ENCODE measurements around the gene IPO4.

IPO4 gene

DNA sequence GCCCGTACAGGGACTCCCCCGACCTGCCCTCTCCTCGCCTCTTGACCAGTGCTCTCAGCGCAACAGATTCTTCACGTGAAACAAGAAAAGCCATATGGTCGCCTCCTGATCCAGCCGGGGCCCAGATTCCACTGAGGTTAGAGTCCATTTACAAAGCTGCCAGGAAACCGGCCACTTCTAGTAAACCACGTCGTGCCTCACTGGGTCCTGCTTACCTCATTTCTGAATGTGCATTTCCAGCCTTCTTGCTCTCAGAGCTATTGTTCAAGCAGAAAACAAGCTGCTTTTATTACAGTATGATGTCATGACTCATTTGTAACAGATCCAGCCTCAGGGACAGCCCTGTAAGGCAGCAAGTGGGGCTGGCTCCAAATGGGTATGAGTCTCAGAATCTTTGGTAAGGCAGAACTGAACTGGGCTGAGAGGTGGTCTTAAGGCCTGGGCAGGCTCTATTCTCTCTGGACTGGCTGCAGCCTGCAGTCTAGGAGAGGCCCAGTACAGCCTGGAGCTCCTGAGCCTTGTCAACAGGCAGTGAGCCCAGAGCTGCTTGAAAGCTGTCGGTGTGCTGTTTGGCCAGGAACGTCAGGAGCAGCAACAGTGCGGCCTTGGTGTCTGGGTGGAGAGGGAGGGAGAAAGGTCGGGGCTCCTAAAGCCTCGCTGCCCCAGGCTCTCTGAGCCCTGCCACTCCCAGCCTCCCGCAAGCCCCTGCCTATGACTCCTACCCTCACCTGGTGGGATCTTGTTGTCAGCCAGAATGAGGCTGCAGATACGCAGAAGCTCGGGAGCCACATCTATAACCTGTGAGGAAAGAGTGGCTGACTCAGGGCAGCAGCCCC is 8.4 kb downstream of the IPO4 start:
- no peak for DNase-seq (ENCODE audit: low spot score)

DNA sequence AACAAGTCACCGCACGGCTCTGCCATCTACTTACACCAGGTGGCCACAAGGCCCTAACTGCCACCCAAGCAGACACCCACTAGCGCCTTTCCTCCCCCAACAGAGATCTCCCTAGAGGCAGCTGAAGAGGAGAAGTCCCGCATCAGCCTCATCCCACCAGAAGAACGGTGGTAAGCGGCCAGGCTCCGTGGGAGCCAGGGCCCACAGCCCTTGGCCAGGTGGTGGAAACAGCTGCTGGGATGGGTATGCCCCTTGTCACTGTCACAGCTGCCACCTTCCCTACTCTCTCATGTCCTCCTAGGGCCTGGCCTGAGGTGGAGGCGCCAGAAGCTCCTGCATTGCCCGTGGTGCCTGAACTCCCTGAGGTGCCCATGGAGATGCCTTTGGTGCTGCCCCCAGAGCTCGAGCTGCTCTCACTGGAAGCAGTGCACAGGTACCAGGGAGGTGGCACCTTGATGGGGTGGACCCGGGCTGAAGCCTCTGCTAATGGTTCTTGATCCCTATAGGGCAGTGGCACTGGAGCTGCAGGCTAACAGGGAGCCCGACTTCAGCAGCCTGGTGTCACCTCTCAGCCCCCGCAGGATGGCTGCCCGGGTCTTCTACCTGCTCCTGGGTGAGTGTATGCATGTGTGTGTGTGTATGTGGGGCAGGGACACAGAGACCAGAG is 9.2 kb downstream of the IPO4 start:
- no peak for DNase-seq (ENCODE audit: low spot score)
- TF ChIP-seq, protein P1, sequence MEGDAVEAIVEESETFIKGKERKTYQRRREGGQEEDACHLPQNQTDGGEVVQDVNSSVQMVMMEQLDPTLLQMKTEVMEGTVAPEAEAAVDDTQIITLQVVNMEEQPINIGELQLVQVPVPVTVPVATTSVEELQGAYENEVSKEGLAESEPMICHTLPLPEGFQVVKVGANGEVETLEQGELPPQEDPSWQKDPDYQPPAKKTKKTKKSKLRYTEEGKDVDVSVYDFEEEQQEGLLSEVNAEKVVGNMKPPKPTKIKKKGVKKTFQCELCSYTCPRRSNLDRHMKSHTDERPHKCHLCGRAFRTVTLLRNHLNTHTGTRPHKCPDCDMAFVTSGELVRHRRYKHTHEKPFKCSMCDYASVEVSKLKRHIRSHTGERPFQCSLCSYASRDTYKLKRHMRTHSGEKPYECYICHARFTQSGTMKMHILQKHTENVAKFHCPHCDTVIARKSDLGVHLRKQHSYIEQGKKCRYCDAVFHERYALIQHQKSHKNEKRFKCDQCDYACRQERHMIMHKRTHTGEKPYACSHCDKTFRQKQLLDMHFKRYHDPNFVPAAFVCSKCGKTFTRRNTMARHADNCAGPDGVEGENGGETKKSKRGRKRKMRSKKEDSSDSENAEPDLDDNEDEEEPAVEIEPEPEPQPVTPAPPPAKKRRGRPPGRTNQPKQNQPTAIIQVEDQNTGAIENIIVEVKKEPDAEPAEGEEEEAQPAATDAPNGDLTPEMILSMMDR (IDR thresholded peaks at IDR 0.05; ENCODE audit: borderline replicate concordance, control extremely low read depth, extremely low read depth, insufficient read depth, missing control alignments), result no peak
- in situ Hi-C loops (cut with MboI; ENCODE audit: low sequenced_read_pairs, unreplicated experiment), result no loop called here

More for the DNA sequence above, 8.4 kb downstream of the IPO4 start:
- TF ChIP-seq, protein P1 (IDR thresholded peaks at IDR 0.05; ENCODE audit: borderline replicate concordance, control extremely low read depth, extremely low read depth, insufficient read depth, missing control alignments), result no peak
- in situ Hi-C loops (cut with MboI; ENCODE audit: low sequenced_read_pairs, unreplicated experiment), result no loop called here

DNA sequence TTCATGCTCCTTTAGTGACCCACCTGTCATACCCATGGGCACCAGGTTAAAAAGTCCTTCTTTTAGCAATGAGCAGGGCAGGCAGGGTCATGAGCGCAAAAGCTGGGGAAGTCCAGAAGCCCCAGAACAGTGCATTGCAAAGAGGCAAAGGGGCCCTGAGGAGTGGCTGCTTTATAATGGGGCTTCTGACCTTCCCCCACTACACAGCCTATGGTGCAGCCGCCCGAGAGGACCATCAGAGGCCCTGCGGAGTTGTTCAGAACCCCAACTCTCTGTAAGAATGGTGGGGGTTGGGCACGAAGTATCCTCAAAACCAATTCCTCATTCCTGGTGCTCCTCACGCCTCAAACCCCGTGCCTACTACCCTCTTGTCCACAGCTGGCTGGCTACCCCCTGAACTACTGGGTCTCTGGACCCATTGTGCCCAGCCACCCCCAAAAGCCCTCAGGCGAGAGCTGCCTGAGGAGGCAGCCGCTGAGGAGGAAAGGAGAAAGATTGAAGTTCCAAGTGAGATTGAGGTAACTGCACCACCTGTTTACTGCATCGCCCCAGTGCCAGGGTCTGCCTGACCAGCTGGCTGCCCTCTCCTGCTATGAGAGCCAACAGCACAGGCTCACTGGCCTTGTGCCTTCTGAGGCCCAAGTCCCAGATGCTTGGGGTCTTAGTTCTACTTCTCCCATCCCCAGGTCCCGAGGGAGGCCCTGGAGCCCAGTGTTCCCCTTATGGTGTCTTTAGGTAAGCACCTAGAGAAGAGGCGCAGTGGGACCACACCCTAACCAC is 10.0 kb downstream of the IPO4 start:
- TF ChIP-seq, protein P1 (IDR thresholded peaks at IDR 0.05; ENCODE audit: borderline replicate concordance, control extremely low read depth, extremely low read depth, insufficient read depth, missing control alignments), result no peak
- in situ Hi-C loops (cut with MboI; ENCODE audit: low sequenced_read_pairs, unreplicated experiment), result no loop called here
- DNase-seq (ENCODE audit: low spot score), result no peak

DNA sequence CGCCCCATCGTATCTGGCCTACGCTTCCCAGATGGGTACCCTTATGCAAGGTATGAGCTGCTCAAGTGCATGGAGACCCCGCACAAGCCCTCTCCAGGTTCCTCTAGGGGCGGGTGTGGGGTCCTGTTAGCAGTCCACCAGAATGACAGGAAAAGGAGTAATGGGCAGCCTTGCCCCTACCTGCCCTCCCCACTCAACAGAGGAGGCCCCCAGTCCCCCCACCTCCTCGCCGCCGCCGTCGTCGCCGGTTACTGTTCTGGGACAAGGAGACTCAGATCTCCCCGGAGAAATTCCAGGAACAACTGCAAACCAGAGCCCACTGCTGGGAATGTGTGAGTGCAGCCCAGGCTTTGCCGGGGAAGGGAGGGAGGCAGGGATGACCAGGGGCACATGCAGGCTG is 10.7 kb downstream of the IPO4 start:
- in situ Hi-C loops (cut with MboI; ENCODE audit: low sequenced_read_pairs, unreplicated experiment), result no loop called here
- TF ChIP-seq, protein P1 (IDR thresholded peaks at IDR 0.05; ENCODE audit: borderline replicate concordance, control extremely low read depth, extremely low read depth, insufficient read depth, missing control alignments), result no peak
- DNase-seq (ENCODE audit: low spot score), result no peak

DNA sequence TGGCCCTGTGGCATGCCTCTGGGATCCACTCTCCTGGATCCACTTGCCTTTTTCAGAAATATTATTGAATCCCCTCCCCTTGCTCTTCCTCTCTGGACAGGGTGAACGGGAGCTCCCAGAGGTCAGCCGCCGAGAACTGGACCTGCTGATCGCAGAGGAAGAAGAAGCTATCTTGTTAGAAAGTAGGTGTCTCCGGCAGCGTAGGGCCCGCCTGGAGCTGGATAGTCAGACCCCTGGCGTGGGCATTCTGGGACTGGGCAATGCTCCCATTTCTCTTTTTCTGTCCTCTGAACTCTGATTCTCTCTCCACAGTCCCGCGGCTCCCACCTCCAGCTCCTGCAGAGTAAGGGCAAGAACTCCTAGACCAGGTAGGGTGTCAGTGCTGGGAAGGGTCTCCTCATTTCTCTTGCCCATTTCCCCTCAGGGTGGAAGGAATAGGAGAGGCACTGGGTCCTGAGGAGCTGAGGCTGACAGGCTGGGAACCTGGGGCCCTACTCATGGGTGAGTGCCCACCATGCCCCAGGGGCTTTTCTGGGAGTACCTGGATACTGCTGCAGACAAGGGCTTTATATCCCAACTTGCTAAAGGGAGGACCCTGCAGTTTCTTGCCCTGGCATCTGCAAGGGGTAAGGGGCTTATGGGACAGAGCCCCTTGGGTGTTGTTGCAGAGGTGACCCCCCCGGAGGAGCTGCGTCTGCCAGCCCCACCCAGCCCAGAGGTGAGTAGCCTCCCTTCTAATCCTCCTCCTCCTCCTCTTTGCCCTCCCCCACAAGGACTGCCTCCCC is 11.4 kb downstream of the IPO4 start:
- DNase-seq (ENCODE audit: low spot score), result no peak
- in situ Hi-C loops (cut with MboI; ENCODE audit: low sequenced_read_pairs, unreplicated experiment), result no loop called here
- TF ChIP-seq, protein P1 (IDR thresholded peaks at IDR 0.05; ENCODE audit: borderline replicate concordance, control extremely low read depth, extremely low read depth, insufficient read depth, missing control alignments), result no peak

DNA sequence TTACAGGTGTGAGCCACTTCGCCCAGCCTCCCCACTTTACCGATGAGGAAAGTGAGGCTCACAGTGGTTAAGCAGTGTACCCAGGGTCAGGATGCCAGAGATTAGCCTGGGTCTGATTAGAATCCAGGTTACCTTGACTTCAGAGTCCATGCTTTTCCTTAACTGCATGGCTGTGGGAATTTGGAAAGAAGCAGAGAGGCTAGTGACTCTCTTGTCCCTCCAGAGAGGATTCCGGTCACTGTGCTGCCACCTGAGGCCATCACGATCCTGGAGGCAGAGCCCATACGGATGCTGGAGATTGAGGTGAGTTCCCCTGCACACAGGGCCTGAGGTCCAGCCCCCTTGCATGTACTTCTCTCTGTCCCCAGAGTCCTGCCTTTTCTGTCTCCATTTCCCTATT is 12.0 kb downstream of the IPO4 start:
- DNase-seq (ENCODE audit: low spot score), result no peak
- in situ Hi-C loops (cut with MboI; ENCODE audit: low sequenced_read_pairs, unreplicated experiment), result no loop called here
- TF ChIP-seq, protein P1 (IDR thresholded peaks at IDR 0.05; ENCODE audit: borderline replicate concordance, control extremely low read depth, extremely low read depth, insufficient read depth, missing control alignments), result no peak

Measured in GM13976 (cell line).